T1000 (cell line): Measurements from ENCODE around the gene C17orf67.

Experiments used
- DNase-seq: peaks from one replicate; lab custom pipeline; 2025; ENCODE audit warnings: mixed read lengths; lab: John Stamatoyannopoulos, UW

The C17orf67 gene

GRCh38 chr17:56833057-56833808 lies 487 bp downstream of the C17orf67 start:
- peak; percentile 43 for DNase-seq

GRCh38 chr17:56832446-56832845 lies 1.3 kb downstream of the C17orf67 start:
- DNase-seq, result no peak

GRCh38 chr17:56831369-56832095 lies 2.2 kb downstream of the C17orf67 start:
- DNase-seq, result no peak

GRCh38 chr17:56830726-56831368 lies 2.9 kb downstream of the C17orf67 start:
- DNase-seq, result no peak

- DNase-seq, result no peak
These were observed 6.9 kb downstream of the C17orf67 start for GRCh38 chr17:56826611-56827414.

- DNase-seq, result no peak
These were observed 9.2 kb downstream of the C17orf67 start for GRCh38 chr17:56824503-56824902.

GRCh38 chr17:56823848-56824247 lies 9.9 kb downstream of the C17orf67 start:
- DNase-seq, result no peak

GRCh38 chr17:56822725-56823124 lies 11.0 kb downstream of the C17orf67 start:
- DNase-seq, result no peak

GRCh38 chr17:56821847-56822534 lies 11.7 kb downstream of the C17orf67 start:
- no peak for DNase-seq

GRCh38 chr17:56820207-56820606 lies 13.5 kb downstream of the C17orf67 start:
- no peak for DNase-seq

- DNase-seq, result peak; percentile 70
These were observed 14.1 kb downstream of the C17orf67 start for GRCh38 chr17:56819431-56820145.

GRCh38 chr17:56819030-56819429 lies 14.7 kb downstream of the C17orf67 start:
- DNase-seq, result no peak

- no peak for DNase-seq
These were observed 16.7 kb downstream of the C17orf67 start for GRCh38 chr17:56817066-56817465.

GRCh38 chr17:56815711-56816110 lies 18.0 kb downstream of the C17orf67 start:
- DNase-seq, result no peak

GRCh38 chr17:56812901-56813388 lies 20.8 kb downstream of the C17orf67 start:
- no peak for DNase-seq

- no peak for DNase-seq
These were observed 22.6 kb downstream of the C17orf67 start for GRCh38 chr17:56810891-56811775.

- no peak for DNase-seq
These were observed 23.4 kb downstream of the C17orf67 start for GRCh38 chr17:56810343-56810742.

- DNase-seq, result no peak
These were observed 23.9 kb downstream of the C17orf67 start for GRCh38 chr17:56809820-56810179.

- no peak for DNase-seq
These were observed 24.5 kb downstream of the C17orf67 start for GRCh38 chr17:56809106-56809819.
